ENCODE data around the gene LRRTM4. TPM values are rescaled to one million over a fixed set of nuclear protein-coding genes. Genes with fewer than 3 reads are reported as not detected.

Gene LRRTM4
- total and polyA plus RNA-seq, 2 donors from 2014 or later: 0.19 TPM; not detected in 1

DNA sequence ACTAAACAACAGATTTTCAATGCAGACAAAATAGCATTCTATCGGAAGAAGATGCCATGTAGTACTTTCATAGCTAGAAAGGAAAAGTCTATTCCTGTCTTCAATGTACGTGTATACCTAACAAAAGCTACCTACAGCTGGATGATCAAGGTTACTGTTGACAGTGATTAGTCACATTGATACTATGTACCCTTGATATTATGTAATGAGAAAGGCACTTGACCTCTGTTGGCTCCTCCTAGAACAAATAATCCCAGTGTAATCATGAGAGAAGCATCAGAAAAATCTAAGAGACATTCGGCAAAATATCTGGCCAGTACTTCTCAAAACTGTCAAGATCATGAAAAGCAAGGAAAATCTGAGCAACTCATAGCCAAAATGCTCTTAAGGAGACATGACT is 44.4 kb upstream of the LRRTM4 start:
- intact Hi-C loops (cut with DNase I): no loop called here
- Histone ChIP-seq H3K27ac (ENCODE audit: low read depth in 2 of 2, low read length in 2 of 2) (no peak overlapping the region), H3K4me1 (ENCODE audit: control insufficient read depth in 2 of 3, insufficient read depth in 2 of 3, low read depth in 1 of 3, low read length in 3 of 3) (no peaks in the 10 kb centered on the region), H3K9ac (ENCODE audit: low read length in 3 of 3) (no peak overlapping the region), H3K9me3 (ENCODE audit: control insufficient read depth in 2 of 3, insufficient read depth in 1 of 3, low read length in 3 of 3) (no peaks in the 10 kb centered on the region), H3K4me3 (ENCODE audit: low read length in 3 of 3) (no peak overlapping the region), H3K36me3 (ENCODE audit: control insufficient read depth in 2 of 3, insufficient read depth in 3 of 3, low read length in 3 of 3) (no peaks in the 10 kb centered on the region), H3K27me3 (ENCODE audit: control insufficient read depth, insufficient read depth, low read length) (no peaks in the 10 kb centered on the region)
- no peak for DNase-seq
- FAIRE-seq: no peak
- TF ChIP-seq, protein P1, sequence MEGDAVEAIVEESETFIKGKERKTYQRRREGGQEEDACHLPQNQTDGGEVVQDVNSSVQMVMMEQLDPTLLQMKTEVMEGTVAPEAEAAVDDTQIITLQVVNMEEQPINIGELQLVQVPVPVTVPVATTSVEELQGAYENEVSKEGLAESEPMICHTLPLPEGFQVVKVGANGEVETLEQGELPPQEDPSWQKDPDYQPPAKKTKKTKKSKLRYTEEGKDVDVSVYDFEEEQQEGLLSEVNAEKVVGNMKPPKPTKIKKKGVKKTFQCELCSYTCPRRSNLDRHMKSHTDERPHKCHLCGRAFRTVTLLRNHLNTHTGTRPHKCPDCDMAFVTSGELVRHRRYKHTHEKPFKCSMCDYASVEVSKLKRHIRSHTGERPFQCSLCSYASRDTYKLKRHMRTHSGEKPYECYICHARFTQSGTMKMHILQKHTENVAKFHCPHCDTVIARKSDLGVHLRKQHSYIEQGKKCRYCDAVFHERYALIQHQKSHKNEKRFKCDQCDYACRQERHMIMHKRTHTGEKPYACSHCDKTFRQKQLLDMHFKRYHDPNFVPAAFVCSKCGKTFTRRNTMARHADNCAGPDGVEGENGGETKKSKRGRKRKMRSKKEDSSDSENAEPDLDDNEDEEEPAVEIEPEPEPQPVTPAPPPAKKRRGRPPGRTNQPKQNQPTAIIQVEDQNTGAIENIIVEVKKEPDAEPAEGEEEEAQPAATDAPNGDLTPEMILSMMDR (IDR thresholded peaks at IDR 0.05; ENCODE audit: borderline replicate concordance, extremely low read depth, insufficient read depth): no peak

DNA sequence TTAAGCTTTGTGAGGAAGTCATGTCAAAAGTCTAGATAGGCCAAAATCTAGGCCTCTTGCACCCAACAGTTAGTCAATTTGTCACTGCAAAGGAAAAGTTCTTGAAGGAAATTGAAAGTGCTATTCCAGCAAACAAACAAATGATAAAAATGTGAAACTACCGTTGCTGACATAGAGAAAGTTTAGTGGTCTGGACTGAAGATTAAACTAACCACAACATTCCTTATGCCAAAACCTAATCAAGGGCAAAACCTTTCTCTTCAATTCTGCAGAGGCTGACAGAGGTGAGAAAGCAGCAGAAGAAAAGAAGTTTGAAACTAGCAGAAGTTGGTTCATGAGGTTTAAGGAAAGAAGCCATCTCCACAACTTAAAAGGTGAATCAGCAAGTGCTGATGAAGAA is 44.0 kb upstream of the LRRTM4 start:
- no peaks in the 10 kb centered on the region for H3K27me3 ChIP-seq (ENCODE audit: control insufficient read depth, insufficient read depth, low read length)
- H3K9ac ChIP-seq (ENCODE audit: low read length in 3 of 3): no peak overlapping the region
- DNase-seq (no peak), FAIRE-seq (no peak)
- no peak overlapping the region for H3K4me3 ChIP-seq (ENCODE audit: low read length in 3 of 3)
- H3K36me3 ChIP-seq (ENCODE audit: control insufficient read depth in 2 of 3, insufficient read depth in 3 of 3, low read length in 3 of 3): no peaks in the 10 kb centered on the region
- H3K9me3 ChIP-seq (ENCODE audit: control insufficient read depth in 2 of 3, insufficient read depth in 1 of 3, low read length in 3 of 3): no peaks in the 10 kb centered on the region
- intact Hi-C loops (cut with DNase I): no loop called here
- TF ChIP-seq, protein P1 (IDR thresholded peaks at IDR 0.05; ENCODE audit: borderline replicate concordance, extremely low read depth, insufficient read depth): no peak
- H3K27ac ChIP-seq (ENCODE audit: low read depth in 2 of 2, low read length in 2 of 2): no peak overlapping the region
- no peaks in the 10 kb centered on the region for H3K4me1 ChIP-seq (ENCODE audit: control insufficient read depth in 2 of 3, insufficient read depth in 2 of 3, low read depth in 1 of 3, low read length in 3 of 3)

DNA sequence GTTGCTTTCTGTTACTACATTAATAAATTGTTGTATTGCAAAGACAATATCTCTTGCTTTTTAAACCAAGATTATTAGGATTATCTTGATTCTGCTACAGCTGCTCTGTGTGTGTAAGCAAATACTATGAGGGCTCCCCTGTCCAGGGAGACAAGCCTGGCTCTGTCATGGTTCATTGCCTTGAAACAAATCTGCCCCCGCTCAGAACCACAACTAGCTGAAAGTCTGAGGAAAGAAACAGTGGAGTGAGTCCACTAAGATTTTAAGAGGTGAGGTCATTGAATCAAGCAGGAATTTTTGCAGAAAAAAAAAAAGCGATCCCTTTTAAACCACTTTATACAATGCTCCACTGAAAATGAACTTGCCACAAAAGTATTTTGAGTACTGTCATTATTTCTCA is 30.8 kb upstream of the LRRTM4 start:
- Histone ChIP-seq H3K9ac (ENCODE audit: low read length in 3 of 3) (no peak overlapping the region), H3K4me1 (ENCODE audit: control insufficient read depth in 2 of 3, insufficient read depth in 2 of 3, low read depth in 1 of 3, low read length in 3 of 3) (no peaks in the 10 kb centered on the region), H3K27me3 (ENCODE audit: control insufficient read depth, insufficient read depth, low read length) (no peaks in the 10 kb centered on the region), H3K9me3 (ENCODE audit: control insufficient read depth in 2 of 3, insufficient read depth in 1 of 3, low read length in 3 of 3) (no peaks in the 10 kb centered on the region), H3K4me3 (ENCODE audit: low read length in 3 of 3) (no peak overlapping the region), H3K27ac (ENCODE audit: low read depth in 2 of 2, low read length in 2 of 2) (no peak overlapping the region), H3K36me3 (ENCODE audit: control insufficient read depth in 2 of 3, insufficient read depth in 3 of 3, low read length in 3 of 3) (no peaks in the 10 kb centered on the region)
- FAIRE-seq: no peak
- intact Hi-C loops (cut with DNase I): no loop called here
- peak in 4 of 5 donors; percentile 67 to 94 (median 85) for DNase-seq
- TF ChIP-seq, protein P1 (IDR thresholded peaks at IDR 0.05; ENCODE audit: borderline replicate concordance, extremely low read depth, insufficient read depth): no peak

DNA sequence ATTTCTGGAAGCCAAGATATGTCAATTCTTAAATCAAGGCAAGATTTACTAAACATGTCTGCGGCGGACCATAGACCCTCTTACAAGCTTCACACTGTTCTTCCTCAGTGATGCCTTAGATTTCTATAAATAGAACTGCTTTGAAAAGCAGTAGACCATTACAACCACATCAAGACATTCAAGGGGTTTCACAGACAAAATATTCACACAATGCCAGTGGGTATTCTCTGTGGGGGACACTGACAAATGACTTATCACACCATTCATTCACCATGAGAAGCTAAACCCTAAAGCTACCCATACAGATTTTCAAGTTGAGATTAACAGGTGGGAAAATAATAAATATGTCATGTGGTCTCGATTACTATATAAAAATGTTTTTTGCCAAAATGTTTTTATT is 15.9 kb upstream of the LRRTM4 start:
- Histone ChIP-seq H3K4me1 (ENCODE audit: control insufficient read depth in 2 of 3, insufficient read depth in 2 of 3, low read depth in 1 of 3, low read length in 3 of 3) (no peaks in the 10 kb centered on the region), H3K27ac (ENCODE audit: low read depth in 2 of 2, low read length in 2 of 2) (no peak overlapping the region), H3K9ac (ENCODE audit: low read length in 3 of 3) (no peak overlapping the region), H3K27me3 (ENCODE audit: control insufficient read depth, insufficient read depth, low read length) (no peaks in the 10 kb centered on the region), H3K36me3 (ENCODE audit: control insufficient read depth in 2 of 3, insufficient read depth in 3 of 3, low read length in 3 of 3) (no peaks in the 10 kb centered on the region), H3K4me3 (ENCODE audit: low read length in 3 of 3) (no peak overlapping the region), H3K9me3 (ENCODE audit: control insufficient read depth in 2 of 3, insufficient read depth in 1 of 3, low read length in 3 of 3) (peaks cover 0 to 7% (median 0%) of the 10 kb centered on the region in 3 donors)
- intact Hi-C loops (cut with DNase I): no loop called here
- no peak for FAIRE-seq
- TF ChIP-seq, protein P1 (IDR thresholded peaks at IDR 0.05; ENCODE audit: borderline replicate concordance, extremely low read depth, insufficient read depth): no peak
- DNase-seq: no peak
